GM18868 (cell line): ENCODE results near the gene TBC1D22A.

Source experiments
- ATAC-seq: cut with Tn5 transposase; IDR thresholded peaks from one replicate; pipeline ENCODE4 v1.9.1; 2021; ENCODE audit warnings: mild to moderate bottlenecking, moderate library complexity; ENCODE audit not compliant: unreplicated experiment

Gene TBC1D22A

DNA sequence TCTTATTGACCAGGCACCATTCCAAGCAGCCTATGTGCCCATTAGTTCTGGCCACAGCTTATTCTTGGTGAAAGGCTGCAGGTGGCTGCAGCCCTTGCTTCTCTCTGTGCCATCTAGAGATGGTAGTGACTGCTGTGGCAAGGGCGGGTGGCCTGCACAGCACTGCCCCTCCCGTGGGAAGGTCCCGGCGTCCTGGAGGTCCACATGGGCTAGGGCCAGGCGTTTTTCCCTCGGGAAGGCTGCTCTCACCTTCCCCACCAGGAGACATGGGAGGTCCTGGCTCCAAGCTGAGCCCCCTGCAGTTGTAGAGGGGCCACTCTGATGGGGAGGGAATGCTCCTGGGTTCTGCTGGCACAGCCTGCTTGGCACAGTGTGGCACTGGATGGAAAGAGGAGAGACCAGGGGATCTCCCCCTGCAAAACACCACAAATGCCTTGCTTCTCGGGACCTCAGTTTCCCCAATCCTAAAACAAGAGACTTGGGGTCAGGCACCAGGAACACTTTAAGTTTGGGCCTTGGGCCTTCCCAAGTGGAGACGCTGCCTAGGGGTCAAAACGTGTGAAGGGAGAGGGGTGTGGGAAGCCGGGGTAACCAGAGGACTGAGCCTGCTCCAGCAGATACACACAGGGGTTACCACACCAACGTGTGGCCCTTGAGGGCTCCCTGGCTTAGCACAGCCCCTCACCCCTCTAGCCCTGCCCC lies 10.0 kb upstream of the TBC1D22A start:
- no peak for ATAC-seq

DNA sequence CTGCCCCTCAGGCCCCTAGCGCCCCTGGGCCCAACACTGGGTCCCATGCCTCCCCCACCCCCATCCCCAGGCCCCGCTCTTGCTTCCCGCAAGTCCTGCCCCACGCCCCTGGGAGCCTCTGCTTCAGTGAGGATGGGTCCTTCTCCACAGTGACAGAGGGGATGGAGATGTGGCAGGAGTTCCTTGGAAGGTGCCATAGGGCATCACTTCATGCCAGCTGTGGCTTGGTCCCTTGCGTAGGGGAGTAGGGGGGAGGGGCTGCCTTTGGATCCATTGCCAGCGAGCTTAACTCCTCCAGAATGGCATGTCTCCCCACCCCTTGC lies 9.5 kb upstream of the TBC1D22A start:
- no peak for ATAC-seq

DNA sequence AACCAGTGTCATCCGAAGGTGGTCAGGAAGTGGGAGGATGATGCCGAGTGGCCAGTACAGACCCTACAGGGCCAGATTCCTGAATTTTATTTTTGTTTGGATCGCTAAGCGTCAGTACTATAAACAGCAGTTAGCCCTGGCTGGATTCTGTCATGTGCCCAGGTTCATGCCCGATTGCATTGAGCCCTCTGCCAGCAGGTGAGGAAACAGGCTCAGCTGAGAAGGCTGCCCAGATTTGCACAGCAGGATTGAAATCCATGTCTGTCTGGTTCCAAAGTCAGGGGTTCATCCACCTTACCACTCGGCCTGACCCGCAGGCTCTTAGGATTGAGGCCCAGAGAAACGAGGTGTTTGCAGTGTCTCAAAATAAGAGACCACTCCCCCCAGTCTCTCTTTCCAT lies 9.1 kb upstream of the TBC1D22A start:
- no peak for ATAC-seq

DNA sequence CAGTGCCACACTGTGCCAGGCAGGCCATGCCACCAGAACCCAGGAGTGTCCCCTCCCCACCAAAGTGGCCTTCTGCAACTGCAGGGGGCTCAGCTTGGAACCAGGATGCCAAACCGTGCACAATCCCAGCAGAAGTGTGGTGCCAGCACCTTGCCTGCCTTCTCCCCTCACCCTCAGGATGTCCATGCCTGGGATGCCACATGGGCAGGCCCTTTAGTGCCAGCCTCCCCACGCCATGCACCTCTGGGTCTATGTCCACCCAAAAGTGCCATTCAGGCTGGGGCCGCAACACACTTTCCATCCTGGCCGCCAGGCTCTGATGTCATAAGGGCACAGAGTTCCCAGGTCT lies 8.7 kb upstream of the TBC1D22A start:
- ATAC-seq, result no peak

DNA sequence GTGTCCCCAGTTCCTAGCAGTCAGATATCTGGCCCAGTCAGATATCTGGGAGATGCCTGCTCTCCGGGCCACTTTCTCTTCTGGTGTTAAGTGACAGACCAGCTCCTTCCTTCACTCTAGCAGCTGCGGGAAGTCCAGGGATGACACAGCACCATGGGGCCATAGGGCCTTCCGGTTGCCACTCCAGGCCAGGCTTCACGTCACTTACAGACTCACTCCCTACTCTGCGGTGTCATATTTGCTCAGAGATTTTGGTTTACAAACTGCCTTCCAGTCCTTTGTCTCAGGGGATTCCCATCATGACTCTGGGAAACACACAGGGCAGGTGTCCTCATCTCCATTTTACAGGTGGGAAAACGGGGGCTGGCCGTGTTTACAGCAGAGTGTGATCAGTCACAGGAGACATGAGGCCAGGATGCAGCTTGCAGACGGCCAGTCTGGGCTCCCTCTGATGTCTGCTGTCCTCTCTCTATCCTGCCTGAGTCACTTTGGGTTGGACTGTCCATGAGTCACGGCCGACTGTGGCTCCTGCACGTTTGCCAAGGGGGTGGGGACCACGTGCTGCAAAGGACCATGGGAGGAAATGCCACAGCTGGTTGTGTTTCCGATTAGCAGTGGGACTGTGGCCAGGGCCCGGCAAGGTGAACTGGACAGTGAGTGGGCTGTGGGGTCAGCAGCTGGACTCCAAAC lies 8.2 kb upstream of the TBC1D22A start:
- peak; percentile 43 for ATAC-seq

DNA sequence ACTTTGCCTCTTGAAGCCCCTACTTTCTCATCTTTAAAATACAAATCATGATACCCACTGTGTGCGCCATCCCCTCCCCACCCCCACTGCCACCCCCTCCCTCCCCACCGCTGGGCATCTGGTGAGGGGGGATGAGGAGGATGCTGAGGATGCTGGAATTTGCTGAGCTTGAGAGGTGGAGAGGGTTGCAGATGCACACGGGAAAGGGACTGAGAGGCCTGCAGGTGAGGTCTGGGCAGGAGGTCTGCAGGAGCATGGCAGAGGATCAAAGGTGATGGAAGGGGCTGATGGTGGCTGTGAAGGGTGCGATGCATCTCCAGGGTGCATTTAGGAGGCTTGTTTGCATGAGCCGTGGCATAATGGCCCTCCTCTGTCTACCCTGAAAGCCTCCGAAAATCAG lies 7.6 kb upstream of the TBC1D22A start:
- ATAC-seq, result no peak

DNA sequence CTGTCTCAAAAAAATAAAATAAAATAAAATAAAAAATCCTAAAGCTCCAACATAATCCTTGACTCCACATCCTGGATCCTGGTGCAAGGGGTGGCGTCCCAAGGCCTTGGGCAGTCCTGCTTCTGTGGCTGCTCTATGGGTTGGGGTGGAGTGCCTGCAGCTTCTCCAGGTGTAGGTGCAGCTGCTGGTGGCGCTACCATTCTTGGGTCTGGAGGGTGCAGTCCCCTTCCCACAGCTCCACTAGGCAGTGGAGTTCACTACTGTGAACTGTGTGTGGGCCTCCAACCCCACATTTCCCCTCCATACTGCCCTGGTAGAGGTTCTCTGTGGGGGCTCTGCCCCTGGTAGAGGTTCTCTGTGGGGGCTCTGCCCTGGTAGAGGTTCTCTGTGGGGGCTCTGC lies 6.9 kb upstream of the TBC1D22A start:
- ATAC-seq, result no peak

DNA sequence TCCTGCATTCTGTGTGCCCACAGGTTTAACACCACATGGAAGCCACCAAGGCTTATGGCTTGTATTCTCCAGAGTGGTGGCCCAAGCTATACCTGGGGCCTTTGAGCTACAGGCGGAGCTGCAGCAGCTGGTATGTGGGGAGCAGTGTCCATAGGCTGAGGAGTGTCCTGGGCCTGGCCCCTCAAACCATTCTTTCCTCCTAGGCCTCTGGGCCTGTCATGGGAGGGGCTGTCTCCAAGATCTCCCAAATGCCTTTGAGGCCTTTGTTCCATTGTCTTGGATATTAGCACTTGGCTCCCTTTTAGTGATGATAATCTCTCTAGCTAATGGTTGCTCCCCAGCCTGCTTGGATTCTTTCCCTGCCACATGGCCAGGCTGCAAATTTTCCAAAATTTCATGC lies 6.4 kb upstream of the TBC1D22A start:
- no peak for ATAC-seq

DNA sequence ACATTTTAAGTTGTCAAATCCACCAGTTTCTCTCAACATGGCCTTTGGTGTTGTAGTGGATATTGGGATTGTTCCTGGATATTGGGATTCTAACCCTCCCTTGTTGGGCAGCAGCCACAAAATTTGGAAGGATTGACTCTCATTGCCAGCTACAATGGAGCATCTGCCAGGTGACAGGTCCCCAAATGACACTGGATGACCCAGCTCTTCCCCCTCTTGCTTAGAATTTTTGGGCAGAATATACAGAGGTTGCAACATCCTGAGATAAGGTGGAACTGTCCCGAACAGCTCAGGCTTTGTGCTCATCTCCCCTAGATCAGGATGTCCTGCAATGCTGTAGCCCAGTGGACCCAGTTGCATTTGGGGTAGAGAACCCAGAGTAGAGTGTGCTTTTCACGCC lies 5.3 kb upstream of the TBC1D22A start:
- ATAC-seq, result no peak

DNA sequence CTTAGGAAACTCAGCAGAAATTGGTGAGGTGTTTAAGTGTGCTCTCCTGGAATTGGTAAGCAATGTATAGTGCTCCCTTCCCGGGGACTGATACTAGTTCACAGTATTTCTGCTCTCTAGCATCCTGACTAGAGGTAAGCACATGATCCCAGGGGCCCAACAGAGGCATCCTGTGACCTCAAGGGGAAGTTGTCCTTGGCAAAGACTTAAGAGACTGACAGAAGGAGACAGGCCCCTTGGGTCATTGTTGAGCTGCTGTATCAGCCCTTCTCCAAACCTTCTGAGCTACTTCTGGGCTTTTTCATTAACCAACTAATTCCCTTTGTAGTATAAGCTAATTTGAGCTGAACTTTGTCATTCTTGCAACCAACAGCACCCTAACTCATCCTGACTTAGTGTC lies 4.3 kb upstream of the TBC1D22A start:
- no peak for ATAC-seq

DNA sequence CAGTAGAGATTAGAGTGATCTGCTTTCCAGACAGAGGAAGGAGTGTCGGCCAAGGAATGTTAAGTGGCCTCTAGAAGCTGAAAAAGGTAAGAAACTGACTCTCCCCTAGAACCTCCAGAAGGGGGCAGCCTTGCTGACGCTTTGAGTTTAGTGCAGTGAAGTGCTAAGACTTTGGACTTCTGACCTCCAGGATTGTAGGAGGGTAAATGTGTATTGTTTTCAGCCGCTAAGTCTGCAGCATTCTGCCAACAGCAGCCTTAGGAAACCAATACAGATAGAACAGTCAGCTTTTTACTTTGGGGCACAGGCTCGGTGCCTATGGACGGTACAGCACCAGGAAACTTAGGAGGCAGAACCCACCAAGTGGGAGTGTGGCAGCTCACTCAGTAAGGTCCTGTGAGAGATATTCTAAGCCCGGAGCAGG lies 3.6 kb upstream of the TBC1D22A start:
- ATAC-seq, result no peak

DNA sequence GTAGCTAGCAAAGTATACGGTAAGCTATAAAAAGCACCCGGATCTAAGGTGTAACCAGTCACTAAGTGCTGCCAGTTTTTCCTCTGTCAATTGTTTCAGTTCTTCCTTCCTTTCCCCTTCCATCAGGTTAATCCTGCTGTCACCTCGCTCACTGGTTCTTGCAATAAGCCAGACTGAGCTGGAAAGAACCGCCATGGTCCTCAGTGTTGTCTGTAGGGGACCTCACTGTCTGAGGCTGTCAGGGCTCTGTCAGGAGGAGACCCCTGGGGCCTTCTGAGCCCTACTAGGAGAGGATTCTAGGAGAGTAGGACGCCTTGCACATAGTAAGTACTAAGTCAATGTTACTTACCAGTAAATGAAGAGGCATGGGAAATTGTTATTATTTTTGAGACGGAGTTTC lies 1.4 kb upstream of the TBC1D22A start:
- no peak for ATAC-seq

DNA sequence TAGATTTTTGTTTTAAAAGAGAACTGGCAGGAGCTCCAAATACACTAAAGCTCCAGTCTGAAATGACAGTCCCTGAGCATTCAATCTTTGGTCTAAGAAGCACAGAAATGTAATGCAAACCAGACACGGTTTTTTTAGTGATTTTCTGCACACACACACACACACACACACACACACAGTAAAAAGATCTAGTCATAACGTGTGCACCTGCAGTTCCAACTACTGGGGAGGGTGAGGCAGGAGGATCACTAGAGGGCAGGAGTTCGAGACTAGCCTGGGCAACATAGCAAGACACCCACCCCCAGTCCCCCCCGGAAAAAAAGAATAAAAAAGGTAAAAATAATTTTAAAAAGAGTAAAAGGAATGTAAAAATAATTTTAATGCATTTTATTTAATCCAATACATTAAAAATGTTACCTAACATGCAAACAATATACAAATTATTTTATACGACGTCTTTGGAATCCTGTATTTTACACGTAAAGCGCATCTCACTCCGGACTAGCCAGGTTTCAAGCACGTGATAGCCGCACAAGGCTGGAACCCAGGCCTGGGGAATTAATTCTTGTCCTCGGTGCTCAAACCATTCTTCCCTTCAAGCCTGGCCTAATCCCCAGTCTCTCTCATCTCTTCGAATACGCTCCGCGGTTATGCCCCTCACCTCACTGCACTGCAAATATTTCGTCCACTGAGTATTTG lies 762 bp upstream of the TBC1D22A start:
- no peak for ATAC-seq

DNA sequence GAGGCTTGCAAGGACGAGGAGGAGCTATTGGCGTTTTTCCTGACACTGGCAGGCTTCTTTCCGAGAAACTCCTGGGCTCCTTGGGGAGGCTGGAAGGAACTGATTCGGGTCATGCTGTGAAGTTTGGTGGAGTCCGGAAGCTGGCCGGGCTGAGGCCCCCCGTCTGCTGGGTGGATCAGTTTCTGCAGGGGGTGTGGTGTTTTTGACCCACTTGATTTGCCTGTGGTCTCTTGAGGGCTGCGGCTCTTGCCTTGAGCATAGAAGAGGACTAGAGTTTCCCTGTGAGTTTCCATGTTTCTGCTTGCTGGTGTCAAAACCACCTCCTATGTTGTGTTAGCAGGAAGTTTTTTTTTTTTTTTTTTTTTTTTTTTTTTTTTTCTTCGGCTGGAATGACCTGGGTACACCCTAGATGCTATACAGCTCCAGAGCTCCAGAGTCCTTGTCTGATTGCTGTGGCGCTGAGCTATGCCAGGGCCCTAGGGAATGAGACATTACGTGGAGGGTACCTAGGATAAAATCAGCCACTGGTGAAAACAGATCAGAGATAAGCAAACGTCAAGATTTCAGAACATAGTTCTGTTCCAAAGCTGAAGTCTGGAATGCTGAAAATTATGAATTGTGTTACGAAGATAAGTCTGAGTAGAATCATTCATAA lies 728 bp downstream of the TBC1D22A start:
- peak; percentile 43 for ATAC-seq

DNA sequence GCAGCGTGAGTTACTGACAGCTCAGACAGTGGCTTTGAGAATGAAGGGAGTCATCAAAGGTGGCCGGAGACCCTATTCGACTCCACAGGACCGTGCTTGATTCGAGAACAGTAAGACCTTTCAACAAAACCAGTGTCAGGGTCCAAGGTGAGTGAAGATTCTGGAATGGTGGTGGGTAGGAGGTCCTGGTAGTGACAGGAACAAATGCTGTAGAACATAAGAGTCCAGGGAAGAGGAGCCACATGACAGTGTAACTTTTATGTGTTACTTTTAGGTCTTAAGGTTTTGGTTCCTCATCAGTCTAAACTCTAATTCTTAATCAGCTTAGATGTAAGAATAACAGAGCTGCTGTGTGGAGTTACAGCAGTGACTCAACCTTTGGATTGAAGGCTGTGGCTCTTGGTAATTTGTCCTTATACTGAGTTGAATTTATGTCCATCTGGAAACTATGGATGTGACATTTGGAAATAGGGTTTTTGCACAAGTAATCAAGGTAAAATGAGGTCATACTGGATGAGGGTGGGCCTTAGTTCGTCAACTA lies 1.8 kb downstream of the TBC1D22A start:
- no peak for ATAC-seq

DNA sequence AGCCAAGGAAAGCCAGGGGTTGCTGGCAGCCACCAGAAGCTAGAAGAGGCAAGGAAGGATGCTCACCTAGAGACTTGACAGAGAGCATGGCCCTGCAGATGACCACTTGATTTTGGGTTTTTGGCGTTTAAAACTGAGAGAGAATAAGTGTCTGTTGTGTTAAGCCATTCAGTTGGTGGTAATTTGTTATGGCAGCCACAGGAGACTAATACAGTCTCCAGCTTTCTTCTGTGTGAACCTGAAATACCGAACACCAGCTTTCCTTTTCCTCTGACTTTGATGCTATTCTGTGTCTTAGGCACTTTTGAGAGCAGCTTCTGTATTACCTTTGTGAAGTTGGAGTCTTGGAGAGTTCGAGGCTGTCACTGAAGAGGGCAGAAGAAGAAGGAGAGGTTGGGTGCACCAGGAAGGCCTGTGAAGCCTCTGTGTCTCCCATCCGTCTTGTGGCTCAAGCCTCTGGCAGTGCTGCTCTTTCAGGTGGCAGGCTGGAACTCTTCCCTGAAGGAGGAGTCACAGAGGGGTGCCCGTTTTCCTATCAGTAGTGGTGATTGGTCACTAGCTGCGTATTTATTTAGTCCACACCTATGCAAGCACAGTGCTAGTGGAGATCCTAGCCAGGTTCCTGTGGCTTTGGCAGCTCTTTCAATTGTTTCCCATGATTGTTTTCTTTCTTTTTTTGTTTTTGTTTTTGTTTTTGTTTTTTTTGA lies 2.5 kb downstream of the TBC1D22A start:
- no peak for ATAC-seq

DNA sequence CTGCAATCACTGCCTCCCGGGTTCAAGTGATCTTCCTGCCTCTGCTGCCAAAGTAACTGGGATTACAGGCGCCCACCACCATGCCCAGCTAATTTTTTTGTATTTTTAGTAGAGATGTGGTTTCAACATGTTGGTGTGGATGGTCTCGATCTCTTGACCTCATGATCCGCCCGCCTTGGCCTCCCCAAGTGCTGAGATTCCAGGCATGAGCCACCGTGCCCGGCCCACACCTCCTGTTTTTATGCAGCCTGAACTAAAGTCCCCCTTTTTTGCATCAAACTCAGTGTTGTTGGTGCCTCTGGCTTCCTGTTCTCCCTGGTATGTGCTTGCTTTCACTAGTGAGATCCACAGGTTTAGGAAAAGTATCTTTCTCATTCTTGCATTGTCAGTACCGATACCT lies 4.2 kb downstream of the TBC1D22A start:
- no peak for ATAC-seq

DNA sequence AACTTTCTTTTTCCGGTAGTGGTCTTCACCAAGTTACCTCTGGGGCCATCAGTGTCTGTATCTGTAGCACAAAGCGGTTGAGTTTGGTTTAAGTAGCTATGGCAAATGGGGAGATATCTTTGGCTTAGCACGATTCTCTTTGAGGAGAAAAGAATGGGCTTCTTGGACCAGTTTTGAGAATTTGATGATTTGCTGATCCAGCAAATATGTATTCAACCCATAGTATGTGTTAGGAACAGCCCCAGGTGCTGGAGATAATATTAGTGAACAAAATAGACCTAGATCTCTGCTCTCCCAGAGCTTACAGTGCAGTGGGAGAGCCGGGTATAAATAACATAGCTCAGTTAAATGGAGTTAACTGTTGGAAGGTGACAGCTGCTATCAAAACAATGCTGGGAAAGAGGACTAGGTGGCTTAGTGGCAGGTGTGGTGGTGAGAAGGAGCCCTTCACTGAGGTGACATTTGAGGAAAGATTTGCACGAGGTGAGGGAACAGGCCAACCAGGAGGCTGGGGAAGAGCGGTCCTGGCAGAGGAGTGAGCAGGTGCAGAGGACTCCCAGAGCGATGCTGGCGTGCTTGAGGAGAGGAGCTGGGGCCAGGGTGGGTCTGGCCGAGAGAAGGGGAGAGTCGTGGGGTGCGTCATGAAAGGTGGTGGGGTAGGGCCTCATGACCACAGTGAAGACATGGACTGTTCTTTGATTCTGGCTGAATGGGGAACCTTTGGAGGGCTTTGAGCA lies 5.0 kb downstream of the TBC1D22A start:
- no peak for ATAC-seq

DNA sequence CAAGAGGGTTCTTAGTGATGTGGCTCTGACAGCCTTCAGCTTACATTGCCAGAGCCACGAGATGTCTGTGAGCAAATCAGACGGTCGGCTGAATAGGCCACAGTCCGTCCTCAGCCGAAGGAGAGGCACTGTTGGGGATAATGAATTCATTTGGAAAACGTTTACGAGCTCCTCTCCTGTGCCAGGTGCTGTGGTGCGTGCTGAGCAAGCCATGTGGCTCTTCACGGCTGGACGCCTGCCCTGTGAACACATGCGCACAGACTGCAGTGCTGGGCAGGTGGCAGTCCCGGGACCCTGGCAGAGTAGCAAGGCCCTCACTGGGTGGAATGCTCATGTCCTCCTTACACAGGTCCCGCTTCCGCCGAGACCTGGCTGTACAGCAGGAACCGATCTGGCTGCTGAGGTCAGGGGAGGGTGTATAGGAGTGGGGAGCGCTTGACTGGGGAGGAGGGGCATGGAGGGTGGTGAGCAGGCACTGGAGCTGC lies 6.8 kb downstream of the TBC1D22A start:
- no peak for ATAC-seq

DNA sequence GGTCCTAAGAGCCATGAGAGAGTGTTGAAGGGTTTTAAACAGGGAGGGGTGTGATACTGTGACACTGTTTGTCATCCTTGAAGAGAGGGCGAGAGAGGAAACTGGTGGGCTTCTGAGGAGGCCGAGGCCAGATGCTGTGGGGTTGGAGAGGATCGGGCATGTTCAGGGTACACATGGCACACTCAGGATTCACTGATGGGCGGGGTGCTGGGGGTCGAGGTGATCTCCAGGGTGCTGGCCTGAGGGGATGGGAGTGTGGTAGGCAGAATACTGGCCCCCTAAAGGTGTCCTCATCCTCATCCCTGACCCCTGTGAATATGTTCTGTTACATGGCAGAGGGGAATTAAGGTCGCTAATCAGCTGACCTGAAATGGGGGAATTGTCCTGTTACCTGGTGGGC lies 7.3 kb downstream of the TBC1D22A start:
- no peak for ATAC-seq
